Endothelial cell of umbilical vein (primary cell): ENCODE data around the gene ALS2. TPM values are rescaled to one million over a fixed set of nuclear protein-coding genes. Genes with fewer than 3 reads are reported as not detected.

Experiments used
- BruUV-seq: library from RNA; stranded (reverse); fragments of 400-500 nt; replicated peaks from 2 replicates; lab custom pipeline; 2021; lab: Mats Ljungman, UMichigan
- CTCF ChIA-PET: fragments of 300-600, 350-600 bp; sonication (Branson Sonifier 250); formaldehyde crosslinking; loops from one replicate; lab custom pipeline; 2021; ENCODE audit warnings: antibody characterized with exemption, inconsistent platforms; lab: Charles Lee
- POLR2A ChIA-PET: fragments of 300-600, 350-600 bp; sonication (Branson Sonifier 250); formaldehyde crosslinking; loops from one replicate; lab custom pipeline; 2021; ENCODE audit warnings: antibody characterized with exemption, inconsistent platforms; lab: Charles Lee
- DNase-seq: peaks from one replicate; pipeline ENCODE4 v3.0.0-alpha.2; 2011; ENCODE audit warnings: low read depth, low spot score
- FAIRE-seq: peaks from 2 replicates; lab custom pipeline; 2011; peaks lifted over from hg19 to GRCh38; lab: Jason Lieb, UNC
- H2AFZ ChIP-seq: 2 replicates; pipeline ENCODE4 v1.6.0; 2012; ENCODE audit warnings: low read depth, low read length, control low read depth, inconsistent platforms
- H3K27ac ChIP-seq: 2 replicates; pipeline ENCODE4 v1.5.1; 2011; ENCODE audit warnings: low read depth, mild to moderate bottlenecking, control low read depth, low read length, moderate library complexity; ENCODE audit not compliant: insufficient read depth
- H3K27me3 ChIP-seq, 2 experiments: 2 replicates each; pipeline versions ENCODE4 v1.6.0 to v1.6.1; 2011; ENCODE audit warnings: low read length in 2 of 2, mixed read lengths in 1 of 2; ENCODE audit not compliant: control insufficient read depth in 2 of 2, insufficient read depth in 2 of 2
- H3K36me3 ChIP-seq, 2 experiments: 2 replicates in 1 of 2; 3 replicates in 1 of 2; pipeline ENCODE4 v1.5.1; 2011; ENCODE audit warnings: low read length in 2 of 2, mild to moderate bottlenecking in 1 of 2, moderate library complexity in 1 of 2; ENCODE audit not compliant: control insufficient read depth in 2 of 2, insufficient read depth in 2 of 2; ENCODE audit errors: extremely low read depth in 1 of 2
- H3K4me1 ChIP-seq: 3 replicates; pipeline ENCODE4 v1.5.1; 2011; ENCODE audit warnings: mild to moderate bottlenecking, low read length; ENCODE audit not compliant: control insufficient read depth, insufficient read depth; ENCODE audit errors: extremely low read depth
- H3K4me2 ChIP-seq: 2 replicates; pipeline ENCODE4 v1.6.1; 2011; ENCODE audit warnings: low read length, control low read depth, mixed read lengths; ENCODE audit not compliant: insufficient read depth
- H3K4me3 ChIP-seq, 3 experiments: fragments of 200-600 bp in 1 of 3; sonication (generic), shearing (Covaris generic) in 1 of 3; replicated peaks in 1 of 3; 2 replicates each; pipeline ENCODE4 v1.5.1; 2011 to 2016; ENCODE audit warnings: control low read depth in 3 of 3, low read length in 3 of 3, mild to moderate bottlenecking in 2 of 3, inconsistent platforms in 1 of 3, low read depth in 1 of 3, moderate library complexity in 1 of 3; ENCODE audit not compliant: insufficient read depth in 1 of 3
- H3K79me2 ChIP-seq: 2 replicates; pipeline ENCODE4 v1.6.0; 2012; ENCODE audit warnings: low read length, inconsistent platforms; ENCODE audit not compliant: control insufficient read depth, insufficient read depth
- H3K9ac ChIP-seq: replicated peaks from 2 replicates; pipeline ENCODE3; 2011; ENCODE audit warnings: low read length, control low read depth; ENCODE audit not compliant: insufficient read depth; ENCODE audit errors: extremely low read depth
- H3K9me1 ChIP-seq: replicated peaks from 3 replicates; pipeline ENCODE4 v1.6.0; 2011; ENCODE audit warnings: mild to moderate bottlenecking, low read length; ENCODE audit not compliant: control insufficient read depth, insufficient read depth; ENCODE audit errors: extremely low read depth
- H3K9me3 ChIP-seq: replicated peaks from 2 replicates; pipeline ENCODE4 v1.5.1; 2012; ENCODE audit warnings: low read length, inconsistent platforms; ENCODE audit not compliant: control insufficient read depth, insufficient read depth
- H4K20me1 ChIP-seq: replicated peaks from 2 replicates; pipeline ENCODE3; 2011; ENCODE audit warnings: mild to moderate bottlenecking, low read length; ENCODE audit not compliant: control insufficient read depth, insufficient read depth; ENCODE audit errors: extremely low read depth
- CTCF ChIP-seq, 2 donors: IDR thresholded peaks; 1 replicate in 1 of 2; 2 replicates in 1 of 2; pipeline ENCODE4 v1.5.1; 2011; ENCODE audit warnings: low read length in 2 of 2, mild to moderate bottlenecking in 2 of 2, moderate library complexity in 2 of 2, control low read depth in 1 of 2, inconsistent platforms in 1 of 2, low read depth in 1 of 2; ENCODE audit not compliant: insufficient read depth in 1 of 2; ENCODE audit errors: extremely low read depth in 1 of 2
- EZH2 ChIP-seq: IDR thresholded peaks from 2 replicates; pipeline ENCODE4 v1.6.1; 2012; ENCODE audit warnings: borderline replicate concordance, low read depth, mild to moderate bottlenecking, moderate library complexity, low read length, inconsistent platforms; ENCODE audit not compliant: severe bottlenecking
- FOS ChIP-seq: IDR thresholded peaks from 2 replicates; pipeline ENCODE4 v1.6.1; 2011; ENCODE audit warnings: mild to moderate bottlenecking, low read length, moderate library complexity, borderline replicate concordance; ENCODE audit not compliant: insufficient read depth
- GATA2 ChIP-seq: IDR thresholded peaks from 2 replicates; pipeline ENCODE4 v1.7.0; 2011; ENCODE audit warnings: low read depth, mild to moderate bottlenecking, moderate library complexity, mixed read lengths, low read length; ENCODE audit not compliant: insufficient read length, insufficient read depth
- JUN ChIP-seq: IDR thresholded peaks from 2 replicates; pipeline ENCODE4 v1.6.1; 2011; ENCODE audit warnings: borderline replicate concordance, low read depth; ENCODE audit not compliant: insufficient read length, insufficient read depth
- MYC ChIP-seq: IDR thresholded peaks from one replicate; pipeline ENCODE4 v1.6.1; 2011; ENCODE audit warnings: mild to moderate bottlenecking, low read depth, low read length
- POLR2A ChIP-seq: IDR thresholded peaks from 2 replicates; pipeline ENCODE4 v1.6.1; 2012; ENCODE audit warnings: low read depth, mild to moderate bottlenecking, control low read depth, low read length
- POLR2AphosphoS5 ChIP-seq: IDR thresholded peaks from 2 replicates; pipeline ENCODE4 v1.6.1; 2012; ENCODE audit warnings: low read depth, mild to moderate bottlenecking, control low read depth, low read length, moderate library complexity; ENCODE audit not compliant: insufficient read depth
- dilution Hi-C: fragments of 300-500 bp; cut with MboI; formaldehyde crosslinking; loops from one replicate; pipeline ENCODE4 v1.15.0; 2019; ENCODE audit warnings: low sequenced_read_pairs; ENCODE audit not compliant: extremely low pct_ligation_motif_present
- intact Hi-C: fragments of 100-400 bp; cut with micrococcal nuclease; formaldehyde crosslinking; loops from one replicate; pipeline ENCODE4 v1.10.0; 2022
- polyA plus RNA-seq, 4 experiments: library from polyadenylated mRNA; depleted of rRNA in 3 of 4; stranded (reverse) in 3 of 4; unstranded in 1 of 4; fragments of >200 nt; gene quantifications; 2 replicates each; pipeline versions ENCODE4 v1.2.1 to v1.2.3, GENCODE V29; 2011 to 2012; ENCODE audit warnings: missing spikeins in 1 of 4
- total RNA-seq: library from RNA; stranded (reverse); gene quantifications from 2 replicates; pipeline ENCODE4 v1.2.3, GENCODE V29; 2021
- TF ChIP-seq, protein P1 (sequence below): IDR thresholded peaks from 2 replicates; pipeline ENCODE4 v1.6.1; 2011; ENCODE audit not compliant: insufficient read depth, insufficient read length

The ALS2 gene
- total and polyA plus RNA-seq, 2 donors (not counting 3 experiments of a cell fraction or from before 2014, with no cell fraction given), result 13.1 to 36.1 TPM

DNA sequence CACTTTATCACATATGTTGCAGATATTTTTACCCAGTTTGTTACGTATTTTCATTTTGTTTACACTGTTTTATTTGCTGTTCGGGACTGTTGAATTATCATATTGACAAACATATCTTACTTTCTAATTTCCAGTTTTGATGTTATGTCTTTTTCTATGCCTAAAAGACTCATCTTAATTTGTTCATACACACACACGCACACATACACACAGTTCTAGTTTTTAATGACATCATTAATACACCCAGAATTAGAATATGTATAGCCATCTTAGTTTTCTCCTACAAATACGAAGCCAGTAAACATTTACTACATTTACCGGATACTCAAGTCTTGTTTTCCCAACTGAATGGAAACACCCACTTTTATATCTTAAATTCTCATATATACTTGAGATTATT is 29.2 kb downstream of the ALS2 start:
- Histone ChIP-seq H3K4me2 (no peak overlapping the region), H4K20me1 (no peaks in the 10 kb centered on the region), H3K9me1 (no peaks in the 10 kb centered on the region), H3K36me3 (peaks cover 3 to 9% of the 10 kb centered on the region in 2 experiments), H3K79me2 (no peaks in the 10 kb centered on the region), H3K9me3 (no peaks in the 10 kb centered on the region), H3K4me1 (peaks cover 5% of the 10 kb centered on the region), H2AFZ (no peak overlapping the region), H3K27me3 (no peaks in the 10 kb centered on the region), H3K9ac (no peak overlapping the region), H3K27ac (no peak overlapping the region), H3K4me3 (no peak overlapping the region)
- intact Hi-C loops, result no loop called here
- BruUV-seq, result no TSS peak
- POLR2A ChIA-PET, result no interaction called here
- FAIRE-seq (no peak), DNase-seq (no peak)
- no peak for TF ChIP-seq MYC
- TF ChIP-seq EZH2, result no peak
- no peak for TF ChIP-seq POLR2AphosphoS5
- no peak for TF ChIP-seq GATA2
- TF ChIP-seq FOS, result no peak
- no peak for TF ChIP-seq JUN
- no peak for TF ChIP-seq POLR2A
- no peak for TF ChIP-seq CTCF (IDR thresholded peaks at IDR 0.05; ENCODE audit: extremely low read depth in 1 of 2, insufficient read depth in 1 of 2, low read depth in 1 of 2, low read length in 2 of 2)
- TF ChIP-seq, protein P1, sequence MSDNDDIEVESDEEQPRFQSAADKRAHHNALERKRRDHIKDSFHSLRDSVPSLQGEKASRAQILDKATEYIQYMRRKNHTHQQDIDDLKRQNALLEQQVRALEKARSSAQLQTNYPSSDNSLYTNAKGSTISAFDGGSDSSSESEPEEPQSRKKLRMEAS, result no peak
- CTCF ChIA-PET, result no interaction called here
- dilution Hi-C loops, result no loop called here
